ELR (cell line): ENCODE results near the gene SIGLEC10.
A peak's percentile ranks its signal among the peaks of the same experiment; 100 is the strongest.
"Not testable (repeated sequence)": the region's sequence is repeated elsewhere in the genome, so short reads cannot be mapped to it uniquely, and the experiment has no call there.

ENCODE experiments used
- DNase-seq: peaks from one replicate; pipeline ENCODE4 v3.0.0-alpha.2; 2015; ENCODE audit warnings: low read depth

The SIGLEC10 gene, protein sequence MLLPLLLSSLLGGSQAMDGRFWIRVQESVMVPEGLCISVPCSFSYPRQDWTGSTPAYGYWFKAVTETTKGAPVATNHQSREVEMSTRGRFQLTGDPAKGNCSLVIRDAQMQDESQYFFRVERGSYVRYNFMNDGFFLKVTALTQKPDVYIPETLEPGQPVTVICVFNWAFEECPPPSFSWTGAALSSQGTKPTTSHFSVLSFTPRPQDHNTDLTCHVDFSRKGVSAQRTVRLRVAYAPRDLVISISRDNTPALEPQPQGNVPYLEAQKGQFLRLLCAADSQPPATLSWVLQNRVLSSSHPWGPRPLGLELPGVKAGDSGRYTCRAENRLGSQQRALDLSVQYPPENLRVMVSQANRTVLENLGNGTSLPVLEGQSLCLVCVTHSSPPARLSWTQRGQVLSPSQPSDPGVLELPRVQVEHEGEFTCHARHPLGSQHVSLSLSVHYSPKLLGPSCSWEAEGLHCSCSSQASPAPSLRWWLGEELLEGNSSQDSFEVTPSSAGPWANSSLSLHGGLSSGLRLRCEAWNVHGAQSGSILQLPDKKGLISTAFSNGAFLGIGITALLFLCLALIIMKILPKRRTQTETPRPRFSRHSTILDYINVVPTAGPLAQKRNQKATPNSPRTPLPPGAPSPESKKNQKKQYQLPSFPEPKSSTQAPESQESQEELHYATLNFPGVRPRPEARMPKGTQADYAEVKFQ

GRCh38 chr19:51417107-51417809, at the start of gene SIGLEC10:
SIGLEC10 (minus strand) TSS chr19:51417642; CDS start chr19:51417581, 61 bp downstream.
- peak; percentile 36 for DNase-seq

GRCh38 chr19:51466723-51467122, 49.3 kb upstream of the SIGLEC10 start:
- DNase-seq = no peak

DNA sequence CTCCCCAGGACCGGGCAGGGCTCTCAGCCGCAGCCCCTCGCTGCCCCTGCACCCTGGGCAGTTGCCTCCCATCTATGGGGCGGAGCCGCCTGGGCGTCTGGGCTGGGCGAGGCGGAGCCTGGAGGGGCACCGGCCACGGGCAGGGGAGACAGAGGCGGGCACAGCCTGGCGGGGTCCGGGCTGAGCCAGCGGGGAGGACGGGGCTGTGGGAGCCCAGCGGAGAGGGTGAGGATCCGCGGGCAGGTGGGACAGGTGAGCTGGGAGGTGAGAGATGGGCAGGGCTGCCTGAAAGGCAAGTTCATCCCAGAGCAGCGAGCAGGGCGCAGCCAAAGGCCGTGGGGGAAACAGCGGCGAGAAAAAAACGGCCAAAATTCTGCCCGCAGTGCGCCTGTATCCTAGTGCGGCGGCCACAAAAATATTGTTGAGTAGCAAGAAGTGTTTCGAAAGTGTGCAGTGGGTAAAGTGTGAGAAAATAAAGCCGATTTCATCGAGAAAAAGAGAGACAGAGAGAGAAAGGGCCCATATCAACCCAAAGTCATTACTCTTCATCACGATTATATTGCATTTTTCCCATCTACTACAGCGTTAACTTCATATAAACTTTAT, 46.6 kb upstream of the SIGLEC10 start:
- DNase-seq = not testable (repeated sequence)

DNA sequence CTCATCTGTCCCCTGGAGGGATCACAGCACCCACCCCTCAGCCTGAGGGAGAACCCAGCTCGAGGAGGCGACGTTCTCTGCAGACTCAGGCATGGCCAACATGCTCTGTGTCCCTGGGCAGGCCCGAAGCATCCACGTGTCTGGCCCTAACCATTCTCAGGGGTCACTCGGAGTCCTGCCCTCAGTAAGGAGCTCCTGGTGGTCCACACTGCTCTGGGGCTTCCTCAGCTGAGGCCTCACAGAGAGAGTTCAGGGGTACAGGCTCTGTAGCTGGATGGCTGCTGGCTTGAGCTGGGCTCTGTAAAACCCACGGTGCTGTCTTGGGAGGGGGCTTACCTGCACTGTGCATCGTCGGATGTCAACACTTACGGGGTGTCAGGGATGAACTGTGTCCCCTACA, 45.2 kb upstream of the SIGLEC10 start:
- DNase-seq = no peak

DNA sequence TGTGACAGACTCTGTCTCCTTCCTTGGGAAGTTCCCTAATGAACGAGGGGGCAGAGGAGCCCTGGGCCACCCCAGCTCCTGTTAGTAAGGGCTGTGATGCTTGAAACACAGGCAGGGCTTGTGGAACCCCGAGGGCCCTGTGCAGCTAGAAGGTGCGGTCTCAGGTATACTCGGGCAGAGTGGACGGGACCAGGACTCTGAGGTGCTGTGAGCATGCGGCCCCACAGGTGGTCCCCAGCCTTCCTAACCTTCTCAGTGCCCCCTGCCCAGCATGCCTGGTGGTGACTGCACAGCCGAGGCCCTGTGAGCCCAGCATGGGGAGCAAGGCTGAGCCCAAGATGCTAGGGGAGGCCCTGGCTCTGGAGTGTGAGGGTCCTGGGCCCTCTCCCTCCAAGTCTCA, 44.8 kb upstream of the SIGLEC10 start:
- no peak for DNase-seq

- no peak for DNase-seq
Measured at GRCh38 chr19:51461723-51462161, 44.3 kb upstream of the SIGLEC10 start.

GRCh38 chr19:51460164-51460992, 42.9 kb upstream of the SIGLEC10 start:
- peak; percentile 28 for DNase-seq

- DNase-seq = no peak
Measured at GRCh38 chr19:51458899-51459505, 41.6 kb upstream of the SIGLEC10 start.

DNA sequence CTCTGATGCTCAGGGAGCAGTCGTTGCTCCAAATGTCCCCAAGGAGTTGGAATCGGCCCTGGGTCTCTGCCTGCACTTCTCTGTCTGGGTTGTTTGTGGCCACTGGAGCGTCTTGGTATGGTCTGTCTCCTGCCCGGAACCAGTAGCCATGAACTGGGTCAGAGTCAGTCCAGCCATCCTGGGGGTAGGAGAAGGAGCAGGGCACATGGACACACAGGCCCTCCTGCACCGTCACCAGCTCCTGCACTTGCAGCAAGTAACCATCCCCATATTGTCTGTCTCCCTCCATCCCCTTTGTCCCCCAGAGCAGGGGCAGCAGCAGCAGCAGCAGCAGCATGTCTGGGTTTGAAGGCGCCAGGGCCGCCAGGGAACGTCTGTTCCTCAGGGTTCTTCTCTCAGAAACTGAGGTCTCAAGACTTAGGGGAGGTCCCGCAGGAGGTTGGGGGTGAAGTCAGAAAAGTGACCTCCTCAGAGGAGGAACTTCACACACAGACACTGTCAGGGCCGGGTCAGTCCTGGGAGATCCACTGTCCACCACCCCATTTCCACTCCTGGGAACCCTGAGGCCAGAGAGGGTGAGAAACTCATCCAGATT, 40.7 kb upstream of the SIGLEC10 start, which contains the start of gene SIGLEC8:
Gene SIGLEC8 (minus strand): TSS at position 404 of the 595 bp plus-strand sequence. CDS start 67 bp downstream, at position 337.
- DNase-seq = no peak

- DNase-seq = no peak
Measured at GRCh38 chr19:51457351-51458013, 40.0 kb upstream of the SIGLEC10 start.

DNA sequence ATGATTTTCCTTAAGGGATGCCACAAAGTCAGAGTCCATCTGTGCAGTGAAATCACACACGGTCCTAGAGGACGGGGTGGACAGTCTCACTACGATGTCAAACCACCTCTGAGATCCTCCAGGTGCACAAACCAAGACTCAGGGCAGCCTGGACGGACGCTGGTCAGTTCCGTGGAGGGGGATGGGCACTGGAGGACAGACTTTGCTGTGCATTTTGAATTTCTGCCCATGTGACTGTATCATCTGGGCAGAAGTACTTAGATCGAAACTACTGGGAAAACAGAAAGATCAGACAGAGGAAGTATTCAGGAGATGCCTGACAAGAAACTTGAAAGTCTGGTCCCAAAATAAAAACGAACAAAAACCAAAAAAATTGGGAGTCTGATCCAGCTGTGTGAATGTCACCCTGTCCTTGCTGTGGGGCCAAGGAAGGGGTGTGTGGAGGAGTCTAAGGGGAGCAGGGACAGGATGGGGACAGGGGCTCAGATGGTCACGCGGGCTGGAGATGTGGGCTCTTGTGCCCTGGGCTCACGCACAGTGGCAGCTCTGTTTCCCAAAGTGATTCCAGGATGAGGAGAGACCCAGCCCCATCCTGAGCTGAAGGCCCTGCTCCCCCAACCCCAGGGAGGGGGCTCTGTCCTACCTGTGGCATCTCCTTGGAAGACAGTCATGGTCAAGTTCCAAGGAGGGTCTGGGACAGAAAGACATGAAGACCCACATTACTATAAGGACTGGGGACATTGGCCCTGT, 39.3 kb upstream of the SIGLEC10 start:
- DNase-seq = no peak

DNA sequence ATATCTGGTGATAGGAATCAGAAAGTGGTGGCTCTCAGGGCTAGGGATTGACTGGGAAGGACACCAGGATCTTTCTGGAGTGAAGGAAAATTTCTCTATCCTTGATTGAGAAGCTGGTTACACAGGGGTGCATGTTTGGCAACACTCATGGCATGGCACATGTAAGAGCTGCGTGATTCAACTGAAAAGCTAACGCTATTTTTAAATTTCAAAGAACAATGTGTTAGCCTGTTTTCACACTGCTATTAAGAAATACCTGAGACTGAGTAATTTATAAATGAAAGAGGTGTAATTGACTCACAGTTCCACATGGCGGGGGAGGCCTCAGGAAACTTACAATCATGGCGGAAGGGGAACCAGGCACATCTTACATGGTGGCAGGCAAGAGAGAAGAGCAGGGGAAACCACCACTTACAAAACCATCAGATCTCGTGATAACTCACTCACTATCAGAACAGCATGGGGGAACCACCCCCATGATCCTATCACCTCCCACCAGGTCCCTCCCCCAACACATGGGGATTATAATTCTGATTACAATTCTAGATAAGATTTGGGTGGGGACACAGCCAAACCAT, 33.4 kb upstream of the SIGLEC10 start:
- DNase-seq = no peak

- DNase-seq = no peak
Measured at GRCh38 chr19:51448411-51449016, 31.1 kb upstream of the SIGLEC10 start.

- DNase-seq = no peak
Measured at GRCh38 chr19:51448011-51448410, 30.6 kb upstream of the SIGLEC10 start.

GRCh38 chr19:51447510-51447909, 30.1 kb upstream of the SIGLEC10 start:
- not testable (repeated sequence) for DNase-seq

DNA sequence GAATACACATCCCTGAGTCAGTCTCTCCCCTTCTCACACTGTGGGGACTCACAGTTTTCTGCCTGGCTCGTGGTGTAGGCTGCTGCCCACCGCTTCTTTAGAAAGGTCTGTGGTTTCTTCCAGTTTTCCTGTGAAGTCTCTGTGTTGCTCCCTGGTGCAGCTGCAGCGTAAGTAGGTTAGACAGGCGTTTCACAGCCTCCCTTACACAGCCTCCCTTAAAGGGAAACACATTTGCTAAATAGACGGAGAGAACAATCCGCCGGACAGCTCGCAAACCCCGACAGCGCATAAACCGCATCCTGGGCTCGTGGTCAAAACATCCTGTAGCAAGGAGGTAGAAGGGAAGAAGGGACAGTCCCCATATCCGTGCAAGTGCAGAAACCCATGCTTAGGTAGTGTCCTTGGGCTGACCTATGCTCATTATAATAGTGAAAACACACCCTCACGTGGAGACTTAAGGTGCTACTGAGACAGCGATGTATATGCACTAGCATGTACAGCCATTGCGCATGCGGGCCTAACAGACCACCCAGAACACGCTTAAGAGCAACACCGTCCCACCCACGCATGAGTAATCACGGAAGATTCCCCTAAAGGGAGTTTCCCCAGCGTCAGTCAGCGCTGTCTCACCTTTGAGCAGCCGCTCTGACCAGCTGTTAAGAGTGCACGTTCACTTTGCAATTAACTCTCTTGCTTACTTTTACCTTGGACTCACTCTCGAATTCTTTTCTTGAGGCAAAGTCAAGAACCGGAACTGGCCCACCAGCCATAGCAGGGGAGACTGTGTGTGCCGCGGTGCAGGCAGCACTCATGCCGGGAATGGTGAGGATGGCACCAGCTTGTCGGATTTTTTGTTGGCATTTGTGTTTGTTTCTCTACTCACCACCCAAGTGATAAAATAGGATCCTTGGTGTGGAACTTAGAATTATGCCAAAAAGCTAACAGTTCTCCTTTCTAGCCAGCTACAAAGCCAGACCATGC, 24.3 kb upstream of the SIGLEC10 start:
- peak; percentile 32 for DNase-seq

DNA sequence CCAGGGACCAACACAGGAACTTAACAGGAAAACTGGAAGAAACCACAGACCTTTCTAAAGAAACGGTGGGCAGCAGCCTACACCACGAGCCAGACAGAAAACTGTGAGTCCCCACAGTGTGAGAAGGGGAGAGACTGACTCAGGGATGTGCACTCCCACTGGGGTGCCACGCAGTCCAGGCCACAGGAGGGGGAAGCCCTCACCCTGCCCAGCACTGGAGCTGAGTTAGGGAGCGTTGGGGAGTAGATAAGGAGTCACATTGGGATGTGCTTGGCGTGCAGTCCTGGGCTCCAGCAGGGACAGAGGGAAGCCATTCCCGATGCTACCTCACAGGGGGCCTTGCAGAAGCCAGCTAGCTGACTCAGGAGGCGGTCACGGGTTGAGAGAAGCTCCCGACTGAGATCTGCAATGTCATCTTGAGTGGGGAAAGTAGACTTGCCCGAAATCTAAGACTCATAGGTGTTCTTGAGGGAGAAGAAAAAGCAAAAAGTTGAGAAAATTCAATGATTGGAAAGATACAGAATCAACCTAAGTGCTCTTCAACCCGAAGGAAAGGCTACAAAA, 23.5 kb upstream of the SIGLEC10 start:
- peak; percentile 42 for DNase-seq
